ENCODE measurements around the gene ABCC12.
"Not testable (repeated sequence)": the region's sequence is repeated elsewhere in the genome, so short reads cannot be mapped to it uniquely, and the experiment has no call there.

ABCC12 gene

GRCh38 chr16:48194828-48195556, 39.2 kb upstream of the ABCC12 start:
- no peak for TF ChIP-seq CTCF (conservative IDR thresholded peaks at IDR 0.05; ENCODE audit: low read depth)
- ChIA-PET POLR2A (ENCODE audit: low non-redundant PET) (interaction anchor here (0.6 kb wide), 1 partner anchor 1142 kb away, joined by 3 read pairs; no protein-coding TSS in a partner anchor), CTCF (interaction anchor here (1.2 kb wide), 1 partner anchor 9 kb away, joined by 3 read pairs; no protein-coding TSS in a partner anchor)
- DNase-seq (ENCODE audit: low spot score): peak; percentile 98
- peak overlapping the region; percentile 76 for H3K27ac ChIP-seq

DNA sequence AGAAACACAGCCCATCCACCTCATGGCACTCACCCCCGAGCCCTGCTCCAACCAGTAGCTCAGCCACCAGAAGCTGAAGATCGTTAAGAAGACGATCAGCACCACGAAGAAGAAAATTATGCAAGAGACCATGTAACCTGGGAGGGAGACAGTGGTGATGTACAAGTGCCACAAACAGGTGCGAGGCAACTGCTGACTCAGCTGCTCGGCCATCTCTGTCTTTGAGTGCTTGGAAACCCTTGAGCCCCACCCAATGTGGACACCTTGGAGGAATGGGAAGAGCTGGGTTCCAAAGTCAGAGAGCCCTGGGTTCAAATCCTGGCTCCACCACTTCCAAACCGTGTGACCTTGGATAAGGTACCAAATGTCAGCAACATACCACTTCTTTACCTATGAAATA, 38.1 kb upstream of the ABCC12 start:
- no peak for TF ChIP-seq CTCF (conservative IDR thresholded peaks at IDR 0.05; ENCODE audit: low read depth)
- POLR2A ChIA-PET (ENCODE audit: low non-redundant PET): no interaction called here
- DNase-seq (ENCODE audit: low spot score): no peak
- CTCF ChIA-PET: no interaction called here
- H3K27ac ChIP-seq: peak overlapping the region; percentile 22

- DNase-seq (ENCODE audit: low spot score): no peak
- TF ChIP-seq CTCF (conservative IDR thresholded peaks at IDR 0.05; ENCODE audit: low read depth): no peak
- ChIA-PET CTCF (no interaction called here), POLR2A (ENCODE audit: low non-redundant PET) (no interaction called here)
- H3K27ac ChIP-seq: no peak overlapping the region
Observed at GRCh38 chr16:48188449-48189102, 32.8 kb upstream of the ABCC12 start.

DNA sequence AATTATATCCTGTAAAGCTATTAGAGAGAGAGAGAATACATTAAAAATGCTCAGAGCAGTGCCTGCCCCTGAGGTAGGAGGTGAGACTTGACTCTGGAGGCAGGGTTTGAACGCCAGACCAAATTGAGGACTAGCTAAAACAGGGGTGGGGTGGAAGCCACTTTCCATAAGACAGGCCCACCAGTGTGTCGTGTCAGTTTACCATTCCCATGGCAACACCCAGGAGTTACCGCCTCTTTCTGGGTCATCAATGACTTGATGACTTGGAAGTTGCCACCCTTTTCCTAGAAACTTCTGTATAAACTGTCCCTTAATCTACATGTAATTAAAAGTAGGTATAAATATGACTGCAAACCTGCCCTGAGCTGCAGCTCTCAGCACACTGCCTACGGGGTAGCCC, 32.0 kb upstream of the ABCC12 start:
- TF ChIP-seq CTCF (conservative IDR thresholded peaks at IDR 0.05; ENCODE audit: low read depth): no peak
- H3K27ac ChIP-seq: no peak overlapping the region
- no peak for DNase-seq (ENCODE audit: low spot score)
- ChIA-PET CTCF (interaction anchor here (0.6 kb wide), 1 partner anchor 13 kb away, joined by 3 read pairs; no protein-coding TSS in a partner anchor), POLR2A (ENCODE audit: low non-redundant PET) (no interaction called here)

DNA sequence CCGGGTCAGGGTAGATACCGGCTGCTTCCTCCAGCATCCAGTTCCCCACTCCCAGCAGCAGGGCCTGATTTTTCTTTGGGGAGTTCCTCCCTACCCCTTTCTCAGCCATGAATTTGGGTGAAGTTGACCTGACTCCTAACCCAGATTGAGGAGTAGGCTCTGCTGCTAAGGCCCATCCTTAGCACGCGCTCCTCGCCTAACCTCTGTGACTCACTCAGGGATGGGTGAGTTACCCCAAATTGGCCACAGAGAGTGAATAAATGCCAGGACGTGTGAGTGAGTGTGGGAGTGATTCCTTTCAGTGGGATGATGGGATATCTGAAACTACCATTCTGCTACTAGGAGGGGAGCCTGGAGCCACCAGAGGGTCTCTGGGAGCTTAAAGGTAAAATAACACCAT, 28.9 kb upstream of the ABCC12 start:
- CTCF ChIA-PET: interaction anchor here (1.1 to 1.5 kb wide), 2 partner anchors 20 to 446 kb away, joined by 4 read pairs; no protein-coding TSS in a partner anchor
- TF ChIP-seq CTCF (conservative IDR thresholded peaks at IDR 0.05; ENCODE audit: low read depth): no peak
- no peak overlapping the region for H3K27ac ChIP-seq
- peak; percentile 27 for DNase-seq (ENCODE audit: low spot score)
- POLR2A ChIA-PET (ENCODE audit: low non-redundant PET): no interaction called here

- ChIA-PET POLR2A (ENCODE audit: low non-redundant PET) (no interaction called here), CTCF (no interaction called here)
- peak overlapping the region; percentile 22; the same call in 1 of the 2 replicates for H3K27ac ChIP-seq
- no peak for DNase-seq (ENCODE audit: low spot score)
- no peak for TF ChIP-seq CTCF (conservative IDR thresholded peaks at IDR 0.05; ENCODE audit: low read depth)
Observed at GRCh38 chr16:48182979-48183537, 27.3 kb upstream of the ABCC12 start.

GRCh38 chr16:48181746-48182520, 26.1 kb upstream of the ABCC12 start:
- POLR2A ChIA-PET (ENCODE audit: low non-redundant PET); DNase-seq (ENCODE audit: low spot score): not testable (repeated sequence)
- peak overlapping the region; percentile 38 for H3K27ac ChIP-seq
- CTCF ChIA-PET: interaction anchor here (0.7 kb wide), 1 partner anchor 41 kb away, joined by 3 read pairs; no protein-coding TSS in a partner anchor
